DOHH2 (cell line): ENCODE results near the gene PVALEF.

Experiments
- H3F3A ChIP-seq: fragments of 200-600 bp; sonication (generic), shearing (Covaris generic); 2 replicates; pipeline ENCODE4 v1.6.0; 2016; ENCODE audit warnings: antibody characterized with exemption, mild to moderate bottlenecking; ENCODE audit not compliant: control insufficient read depth, insufficient read depth
- H3K27ac ChIP-seq: fragments of 200-600 bp; sonication (generic); 2 replicates; pipeline ENCODE4 v1.5.1; 2014; ENCODE audit warnings: low read depth, mild to moderate bottlenecking, low read length, moderate library complexity
- H3K27me3 ChIP-seq: fragments of 200-600 bp; sonication (generic); 2 replicates; pipeline ENCODE4 v1.6.1; 2014; ENCODE audit warnings: mild to moderate bottlenecking, low read length, mixed read lengths; ENCODE audit not compliant: control insufficient read depth
- H3K36me3 ChIP-seq: fragments of 200-600 bp; sonication (generic); 2 replicates; pipeline ENCODE4 v1.6.1; 2014; ENCODE audit warnings: mild to moderate bottlenecking, low read length, moderate library complexity, mixed read lengths; ENCODE audit not compliant: control insufficient read depth
- H3K4me1 ChIP-seq: fragments of 200-600 bp; sonication (generic); 2 replicates; pipeline ENCODE4 v1.6.1; 2014; ENCODE audit warnings: mild to moderate bottlenecking, low read length, mixed read lengths; ENCODE audit not compliant: control insufficient read depth
- H3K4me2 ChIP-seq: fragments of 200-600 bp; sonication (generic); 2 replicates; pipeline ENCODE4 v1.6.0; 2014; ENCODE audit warnings: mild to moderate bottlenecking, low read length, moderate library complexity
- H3K4me3 ChIP-seq: fragments of 200-600 bp; sonication (generic); 2 replicates; pipeline ENCODE4 v1.5.1; 2014; ENCODE audit warnings: mild to moderate bottlenecking, low read length, mixed read lengths
- H3K79me2 ChIP-seq: fragments of 200-600 bp; sonication (generic); 2 replicates; pipeline ENCODE4 v1.6.1; 2014; ENCODE audit warnings: mild to moderate bottlenecking, low read length, mixed read lengths; ENCODE audit not compliant: control insufficient read depth
- H3K9me2 ChIP-seq: fragments of 200-600 bp; sonication (generic); replicated peaks from 2 replicates; pipeline ENCODE4 v1.6.1; 2014; ENCODE audit warnings: mild to moderate bottlenecking, low read length, mixed read lengths; ENCODE audit not compliant: control insufficient read depth
- H3K9me3 ChIP-seq: fragments of 200-600 bp; sonication (generic); 2 replicates; pipeline ENCODE4 v1.6.1; 2014; ENCODE audit warnings: antibody characterized with exemption, low read length, mixed read lengths; ENCODE audit not compliant: control insufficient read depth, insufficient read depth
- H4K20me1 ChIP-seq: fragments of 200-600 bp; sonication (generic); 2 replicates; pipeline ENCODE4 v1.6.0; 2014; ENCODE audit warnings: low read depth, mild to moderate bottlenecking, antibody characterized with exemption, low read length, moderate library complexity; ENCODE audit not compliant: control insufficient read depth, insufficient read depth
- CTCF ChIP-seq: fragments of 200-600 bp; sonication (generic); IDR thresholded peaks from one replicate; pipeline ENCODE4 v1.5.1; 2014; ENCODE audit warnings: antibody characterized with exemption, mild to moderate bottlenecking, low read depth, low read length; ENCODE audit not compliant: poor library complexity, severe bottlenecking
- EZH2phosphoT487 ChIP-seq: fragments of 200-600 bp; sonication (generic); IDR thresholded peaks from 2 replicates; pipeline ENCODE4 v1.6.1; 2017; ENCODE audit warnings: borderline replicate concordance, mild to moderate bottlenecking, antibody characterized with exemption, low read length, moderate library complexity, mixed read lengths

Gene PVALEF

GRCh38 chr17:81132197-81132540 is 33.1 kb upstream of the PVALEF start:
- no peaks in the 10 kb centered on the region for H3K27me3 ChIP-seq
- no peak overlapping the region for H3K4me2 ChIP-seq
- H3K27ac ChIP-seq = no peak overlapping the region
- TF ChIP-seq CTCF (no peak), EZH2phosphoT487 (no peak)
- peaks cover under 1% of the 10 kb centered on the region; the same call in 1 of the 2 replicates for H3K9me3 ChIP-seq
- H3K36me3 ChIP-seq = no peaks in the 10 kb centered on the region
- H3K4me3 ChIP-seq = no peak overlapping the region
- no peaks in the 10 kb centered on the region for H3K9me2 ChIP-seq
- H3K79me2 ChIP-seq = no peaks in the 10 kb centered on the region
- H4K20me1 ChIP-seq = no peaks in the 10 kb centered on the region
- H3K4me1 ChIP-seq = no peaks in the 10 kb centered on the region
- no peaks in the 10 kb centered on the region for H3F3A ChIP-seq

GRCh38 chr17:81132770-81133723 is 32.3 kb upstream of the PVALEF start:
- no peaks in the 10 kb centered on the region for H3F3A ChIP-seq
- no peaks in the 10 kb centered on the region for H3K4me1 ChIP-seq
- no peak overlapping the region for H3K4me3 ChIP-seq
- no peak overlapping the region for H3K27ac ChIP-seq
- TF ChIP-seq EZH2phosphoT487 (no peak), CTCF (no peak)
- H4K20me1 ChIP-seq = no peaks in the 10 kb centered on the region
- no peaks in the 10 kb centered on the region for H3K27me3 ChIP-seq
- no peak overlapping the region for H3K4me2 ChIP-seq
- H3K79me2 ChIP-seq = no peaks in the 10 kb centered on the region
- no peaks in the 10 kb centered on the region for H3K36me3 ChIP-seq
- no peaks in the 10 kb centered on the region for H3K9me2 ChIP-seq
- peaks cover 10% of the 10 kb centered on the region; the same call in 1 of the 2 replicates for H3K9me3 ChIP-seq

GRCh38 chr17:81134064-81134781 is 31.1 kb upstream of the PVALEF start:
- Histone ChIP-seq H4K20me1 (no peaks in the 10 kb centered on the region), H3K27ac (no peak overlapping the region), H3K9me2 (no peaks in the 10 kb centered on the region), H3F3A (no peaks in the 10 kb centered on the region), H3K36me3 (no peaks in the 10 kb centered on the region), H3K4me1 (no peaks in the 10 kb centered on the region), H3K4me3 (no peak overlapping the region), H3K9me3 (peaks cover 17% of the 10 kb centered on the region; the same call in 1 of the 2 replicates), H3K79me2 (no peaks in the 10 kb centered on the region), H3K27me3 (no peaks in the 10 kb centered on the region), H3K4me2 (no peak overlapping the region)
- no peak for TF ChIP-seq CTCF
- no peak for TF ChIP-seq EZH2phosphoT487
